ACC112 (cell line): ENCODE data around the gene EVA1C.

Source experiments
- H2AFZ ChIP-seq: fragments of 200-600 bp; sonication (generic); one replicate; pipeline ENCODE4 v1.6.0; 2017; ENCODE audit warnings: antibody characterized with exemption, low read length; ENCODE audit not compliant: unreplicated experiment
- H3K27ac ChIP-seq: fragments of 200-600 bp; sonication (generic); 2 replicates; pipeline ENCODE4 v1.5.1; 2014; ENCODE audit warnings: low read depth, mild to moderate bottlenecking, antibody characterized with exemption, low read length, moderate library complexity
- H3K27me3 ChIP-seq: fragments of 200-600 bp; sonication (generic); 2 replicates; pipeline ENCODE4 v1.6.1; 2014; ENCODE audit warnings: mild to moderate bottlenecking, antibody characterized with exemption, low read length, moderate library complexity, mixed read lengths; ENCODE audit not compliant: insufficient read depth
- H3K36me3 ChIP-seq: fragments of 200-600 bp; sonication (generic); 2 replicates; pipeline ENCODE4 v1.6.1; 2016; ENCODE audit warnings: mild to moderate bottlenecking, antibody characterized with exemption, low read length, moderate library complexity, mixed read lengths; ENCODE audit not compliant: insufficient read depth
- H3K4me1 ChIP-seq: fragments of 200-600 bp; sonication (generic); one replicate; pipeline ENCODE4 v1.6.1; 2016; ENCODE audit warnings: low read length, mixed read lengths; ENCODE audit not compliant: insufficient read depth, unreplicated experiment, control insufficient read depth
- H3K4me3 ChIP-seq: fragments of 200-600 bp; sonication (generic); 2 replicates; pipeline ENCODE4 v1.5.1; 2014; ENCODE audit warnings: mild to moderate bottlenecking, low read depth, low read length
- H3K79me2 ChIP-seq: fragments of 200-600 bp; sonication (generic); one replicate; pipeline ENCODE4 v1.6.0; 2016; ENCODE audit warnings: low read length; ENCODE audit not compliant: control insufficient read depth, unreplicated experiment, insufficient read depth

The EVA1C gene

DNA sequence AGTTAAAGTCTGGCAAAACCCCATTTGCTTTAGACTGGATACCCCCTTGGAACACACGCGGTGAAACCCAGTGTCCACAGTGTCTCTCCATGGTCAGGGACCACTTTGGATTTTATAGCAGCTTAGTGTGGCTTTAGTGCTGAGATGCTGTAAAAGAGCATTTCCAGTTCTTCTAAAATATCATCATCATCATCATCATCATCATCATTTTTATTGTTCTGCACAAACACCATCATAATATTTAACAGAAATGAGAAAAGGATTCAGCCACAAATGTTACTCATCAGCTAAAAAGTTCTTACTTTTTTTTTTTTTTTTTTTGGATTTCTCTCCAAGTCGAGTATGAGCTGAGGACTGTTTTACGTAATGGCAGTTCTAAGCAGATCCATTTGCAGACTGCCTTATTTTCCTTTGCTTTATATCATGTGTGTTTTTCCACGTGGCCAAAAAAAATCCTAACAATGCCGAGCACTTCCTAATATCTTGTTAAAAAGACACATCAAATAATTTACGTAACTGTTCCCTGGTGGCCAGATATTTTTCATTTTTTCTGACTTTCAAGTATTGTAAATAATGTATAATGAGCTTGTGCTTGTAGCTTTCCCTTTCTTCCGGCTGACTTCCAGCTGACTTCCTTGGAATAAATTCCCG lies 62.8 kb downstream of the EVA1C start:
- H2AFZ ChIP-seq: no peak overlapping the region
- no peaks in the 10 kb centered on the region for H3K79me2 ChIP-seq
- peak overlapping the region; percentile 65 for H3K27ac ChIP-seq
- H3K27me3 ChIP-seq: no peaks in the 10 kb centered on the region
- H3K36me3 ChIP-seq: 0 out of 2 replicates have a peak, but pooled peaks cover 3% of the 10 kb centered on the region
- peak overlapping the region; percentile 51; the same call in 1 of the 2 replicates for H3K4me3 ChIP-seq
- peaks cover 26% of the 10 kb centered on the region for H3K4me1 ChIP-seq

DNA sequence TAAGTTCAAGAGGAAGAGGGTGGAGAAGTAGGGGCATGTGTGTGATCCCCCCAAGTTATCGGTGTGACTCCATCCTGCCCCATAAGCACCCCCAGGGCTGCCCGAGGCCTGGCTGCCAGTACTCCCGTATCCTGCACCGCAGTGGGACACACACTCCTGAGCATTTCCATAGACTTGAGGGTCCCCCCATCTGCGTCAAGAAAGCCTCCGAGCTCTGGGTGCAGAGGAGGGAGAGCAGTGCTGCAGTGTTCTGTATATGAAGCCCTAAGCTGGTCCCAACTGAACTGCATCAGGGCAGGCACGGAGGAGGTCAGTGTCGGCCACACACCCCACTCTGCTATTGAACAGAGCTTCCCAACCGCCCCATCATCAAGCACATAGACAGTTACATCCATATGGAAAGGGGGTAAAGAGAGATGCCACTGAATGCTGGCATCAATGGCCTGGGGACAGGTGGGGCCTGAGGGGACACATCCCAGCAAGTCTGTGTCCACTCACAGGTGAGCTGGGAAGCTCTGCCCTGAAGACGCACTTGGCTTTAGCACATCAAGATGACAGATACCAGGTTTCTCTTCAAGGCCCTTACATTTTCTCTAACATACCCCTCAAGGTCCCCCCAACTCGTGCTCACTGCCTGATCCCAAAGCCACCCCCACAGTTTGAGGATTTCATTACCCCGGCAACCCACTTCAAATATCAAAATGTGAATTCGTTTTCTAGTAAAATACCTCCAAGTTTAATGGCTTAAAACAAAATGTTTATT lies 64.3 kb downstream of the EVA1C start:
- Histone ChIP-seq H3K36me3 (0 out of 2 replicates have a peak, but pooled peaks cover 3% of the 10 kb centered on the region), H3K4me3 (no peak overlapping the region), H2AFZ (no peak overlapping the region), H3K4me1 (peaks cover 26% of the 10 kb centered on the region), H3K27ac (no peak overlapping the region), H3K79me2 (no peaks in the 10 kb centered on the region), H3K27me3 (no peaks in the 10 kb centered on the region)

GRCh38 chr21:32477424-32477745 lies 64.9 kb downstream of the EVA1C start:
- Histone ChIP-seq H2AFZ (no peak overlapping the region), H3K27me3 (no peaks in the 10 kb centered on the region), H3K4me1 (peaks cover 26% of the 10 kb centered on the region), H3K79me2 (no peaks in the 10 kb centered on the region), H3K36me3 (0 out of 2 replicates have a peak, but pooled peaks cover 3% of the 10 kb centered on the region), H3K27ac (no peak overlapping the region), H3K4me3 (no peak overlapping the region)

GRCh38 chr21:32481875-32482408 lies 69.4 kb downstream of the EVA1C start:
- Histone ChIP-seq H2AFZ (no peak overlapping the region), H3K27me3 (no peaks in the 10 kb centered on the region), H3K27ac (no peak overlapping the region), H3K4me1 (peaks cover 9% of the 10 kb centered on the region), H3K4me3 (no peak overlapping the region), H3K79me2 (no peaks in the 10 kb centered on the region), H3K36me3 (0 out of 2 replicates have a peak, but pooled peaks cover 3% of the 10 kb centered on the region)

- no peak overlapping the region for H3K27ac ChIP-seq
- no peaks in the 10 kb centered on the region for H3K79me2 ChIP-seq
- H3K4me3 ChIP-seq: no peak overlapping the region
- no peaks in the 10 kb centered on the region for H3K27me3 ChIP-seq
- no peak overlapping the region for H2AFZ ChIP-seq
- H3K36me3 ChIP-seq: 0 out of 2 replicates have a peak, but pooled peaks cover 3% of the 10 kb centered on the region
- H3K4me1 ChIP-seq: peaks cover 9% of the 10 kb centered on the region
Measured at GRCh38 chr21:32482565-32483292, 70.2 kb downstream of the EVA1C start.

GRCh38 chr21:32483293-32483595 lies 70.7 kb downstream of the EVA1C start:
- 0 out of 2 replicates have a peak, but pooled peaks cover 3% of the 10 kb centered on the region for H3K36me3 ChIP-seq

GRCh38 chr21:32484706-32485380 lies 72.3 kb downstream of the EVA1C start:
- no peak overlapping the region for H3K27ac ChIP-seq
- no peak overlapping the region for H3K4me3 ChIP-seq
- H3K27me3 ChIP-seq: no peaks in the 10 kb centered on the region
- peaks cover 1% of the 10 kb centered on the region for H3K4me1 ChIP-seq
- H3K36me3 ChIP-seq: peaks cover 6% of the 10 kb centered on the region; the same call in 1 of the 2 replicates
- peaks cover 2% of the 10 kb centered on the region for H3K79me2 ChIP-seq
- H2AFZ ChIP-seq: no peak overlapping the region

More at GRCh38 chr21:32483293-32483595, 70.7 kb downstream of the EVA1C start:
- Histone ChIP-seq H3K27ac (no peak overlapping the region), H3K4me1 (peaks cover 9% of the 10 kb centered on the region), H2AFZ (no peak overlapping the region), H3K79me2 (no peaks in the 10 kb centered on the region), H3K27me3 (no peaks in the 10 kb centered on the region), H3K4me3 (no peak overlapping the region)

DNA sequence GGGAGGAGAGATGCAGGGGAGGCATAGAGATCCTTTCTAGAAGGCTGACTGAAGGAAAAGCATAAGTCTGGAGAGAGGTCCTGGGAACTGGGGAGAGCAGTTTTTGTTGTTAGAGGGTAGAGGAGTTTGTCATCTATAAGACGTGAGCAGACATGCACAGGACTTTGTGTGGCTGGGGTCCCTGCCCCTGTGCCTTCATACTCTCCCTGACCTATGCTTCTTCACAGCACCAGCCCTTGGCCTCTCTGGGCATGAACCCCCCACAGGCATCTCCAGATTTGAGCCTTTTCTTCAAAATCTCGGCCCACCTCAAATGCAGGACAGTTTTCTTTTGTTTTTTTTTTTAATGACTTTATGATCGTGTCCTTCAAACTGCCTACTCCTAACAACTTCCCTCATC lies 79.9 kb downstream of the EVA1C start:
- no peak overlapping the region for H2AFZ ChIP-seq
- peaks cover 7% of the 10 kb centered on the region for H3K36me3 ChIP-seq
- H3K27ac ChIP-seq: peak overlapping the region; percentile 84; the same call in 1 of the 2 replicates

GRCh38 chr21:32494934-32495709 lies 82.6 kb downstream of the EVA1C start:
- Histone ChIP-seq H2AFZ (peak overlapping the region; percentile 40), H3K27ac (peak overlapping the region; percentile 97), H3K36me3 (peaks cover 4% of the 10 kb centered on the region), H3K4me3 (peak overlapping the region; percentile 33), H3K4me1 (peaks cover 65% of the 10 kb centered on the region), H3K27me3 (no peaks in the 10 kb centered on the region), H3K79me2 (peaks cover 4% of the 10 kb centered on the region)

More for the DNA sequence above, 79.9 kb downstream of the EVA1C start:
- Histone ChIP-seq H3K79me2 (peaks cover 6% of the 10 kb centered on the region), H3K27me3 (no peaks in the 10 kb centered on the region), H3K4me1 (peaks cover 42% of the 10 kb centered on the region), H3K4me3 (no peak overlapping the region)
